Esophagus muscularis mucosa (tissue), 2 donors: Measurements from ENCODE around the gene THSD1.

Experiments used
- EP300 ChIP-seq: sonication (generic); formaldehyde crosslinking; IDR thresholded peaks from one replicate; pipeline ENCODE4 v1.6.1; 2017; ENCODE audit warnings: antibody characterized with exemption
- POLR2A ChIP-seq: fragments of 450-650 bp; IDR thresholded peaks from one replicate; pipeline ENCODE4 v1.6.1; 2017; ENCODE audit warnings: antibody characterized with exemption, moderate library complexity, mild to moderate bottlenecking, low read depth

- TF ChIP-seq EP300 (no peak), POLR2A (no peak)
These were observed 48.5 kb upstream of the THSD1 start for GRCh38 chr13:52454459-52454819.
